Cardiac ventricle fibroblast (primary cell): ENCODE measurements around the gene ARFGEF2. TPM values are rescaled to one million over a fixed set of nuclear protein-coding genes. Genes with fewer than 3 reads are reported as not detected.

ENCODE experiments used
- total RNA-seq: library from RNA; depleted of rRNA; stranded (reverse); fragments of >200 nt; gene quantifications from 2 replicates; pipeline ENCODE4 v1.2.3, GENCODE V29; 2015

ARFGEF2 gene
- 20.1 and 20.2 TPM in 2 replicates for total RNA-seq

DNA sequence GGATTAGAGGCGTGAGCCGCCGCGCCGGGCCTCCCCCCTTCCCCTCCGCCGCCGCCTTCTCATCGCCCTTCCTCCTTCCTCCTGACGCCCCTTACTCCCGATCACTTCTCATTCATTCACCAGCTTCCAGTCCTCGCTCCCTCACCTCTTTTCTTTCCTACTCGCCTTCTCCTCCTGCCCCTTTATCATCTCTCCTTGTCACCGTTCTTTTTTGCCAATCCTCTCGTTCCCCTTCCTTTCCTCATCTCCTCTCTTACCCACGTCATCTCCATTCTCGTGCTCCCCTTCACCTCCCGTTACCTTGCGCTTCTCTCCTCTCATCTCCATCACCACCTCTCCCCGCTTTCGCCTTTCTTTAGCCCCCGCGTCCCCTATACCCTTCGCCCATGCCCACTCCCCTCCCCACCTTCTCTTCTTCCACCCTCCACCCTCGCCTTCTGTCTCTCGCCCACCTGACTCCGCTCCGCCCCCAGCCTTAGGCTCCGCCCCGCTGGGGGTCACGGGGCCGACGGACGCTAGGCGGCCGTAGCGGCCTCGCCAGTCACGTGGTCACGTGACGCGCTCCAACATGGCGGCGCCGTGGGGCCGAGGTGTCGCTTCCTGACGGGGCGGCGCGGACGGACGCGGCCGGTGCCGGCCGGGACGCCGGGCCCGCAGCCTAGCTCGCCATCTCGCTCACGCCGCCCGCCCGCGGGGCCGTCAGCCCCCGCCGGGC, at the start of gene ARFGEF2:
ARFGEF2 (plus strand) TSS at position 544 of the 715 bp plus-strand sequence. CDS start 179 bp downstream, outside the sequence.

DNA sequence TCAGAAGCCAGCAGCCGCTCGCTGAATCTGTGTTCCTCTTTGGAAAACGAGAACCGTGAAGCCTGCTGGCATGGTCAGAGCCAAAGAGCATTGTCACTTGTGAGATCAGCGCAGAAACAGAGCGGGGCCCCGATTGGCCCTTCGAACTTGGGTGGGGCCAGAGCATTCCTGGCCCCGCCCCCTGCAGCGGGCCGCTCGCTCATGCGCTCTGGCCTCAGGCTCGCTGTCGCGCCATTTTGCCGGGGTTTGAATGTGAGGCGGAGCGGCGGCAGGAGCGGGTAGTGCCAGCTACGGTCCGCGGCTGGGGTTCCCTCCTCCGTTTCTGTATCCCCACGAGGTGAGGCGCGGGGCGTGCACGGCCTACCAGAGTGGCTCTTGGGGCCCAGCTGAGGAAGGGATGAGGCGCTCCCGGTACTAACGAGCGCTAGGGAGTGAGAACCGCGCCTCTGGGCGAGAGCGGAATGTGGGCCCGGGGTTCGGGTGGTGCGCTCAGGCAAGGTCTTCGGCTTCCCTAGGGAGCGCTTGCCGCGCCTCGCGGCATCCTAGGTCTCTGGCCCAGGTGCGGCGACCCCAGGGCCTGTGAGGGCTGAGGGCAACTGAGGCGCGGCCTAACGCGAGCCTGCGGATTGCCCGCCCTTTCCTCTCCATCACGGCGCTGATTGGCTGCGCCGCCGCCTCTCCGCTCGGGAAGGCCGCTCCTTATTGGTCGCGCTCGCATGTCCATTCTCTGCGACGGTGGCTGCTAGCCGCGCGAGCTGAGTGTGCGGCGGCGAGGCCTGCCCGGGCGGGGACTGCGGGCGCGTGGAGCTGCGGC, 124.8 kb downstream of the ARFGEF2 start, which contains the start of gene CSE1L:
CSE1L (plus strand) TSS at position 226 of the 814 bp plus-strand sequence. CDS start 12,152 bp downstream, outside the sequence.

Other genes starting within 250 kb of the ARFGEF2 start
- 4.4 and 4.9 TPM in 2 replicates for gene PREX1, start 93.7 kb upstream of the ARFGEF2 start, total RNA-seq
- 34.8 and 42.1 TPM in 2 replicates for gene CSE1L, start 124.6 kb downstream of the ARFGEF2 start, total RNA-seq